ENCODE data around the gene DAPK2.
A peak's percentile ranks its signal among the peaks of the same experiment; 100 is the strongest.
"Not testable (repeated sequence)": the region's sequence is repeated elsewhere in the genome, so short reads cannot be mapped to it uniquely, and the experiment has no call there.

Gene DAPK2

DNA sequence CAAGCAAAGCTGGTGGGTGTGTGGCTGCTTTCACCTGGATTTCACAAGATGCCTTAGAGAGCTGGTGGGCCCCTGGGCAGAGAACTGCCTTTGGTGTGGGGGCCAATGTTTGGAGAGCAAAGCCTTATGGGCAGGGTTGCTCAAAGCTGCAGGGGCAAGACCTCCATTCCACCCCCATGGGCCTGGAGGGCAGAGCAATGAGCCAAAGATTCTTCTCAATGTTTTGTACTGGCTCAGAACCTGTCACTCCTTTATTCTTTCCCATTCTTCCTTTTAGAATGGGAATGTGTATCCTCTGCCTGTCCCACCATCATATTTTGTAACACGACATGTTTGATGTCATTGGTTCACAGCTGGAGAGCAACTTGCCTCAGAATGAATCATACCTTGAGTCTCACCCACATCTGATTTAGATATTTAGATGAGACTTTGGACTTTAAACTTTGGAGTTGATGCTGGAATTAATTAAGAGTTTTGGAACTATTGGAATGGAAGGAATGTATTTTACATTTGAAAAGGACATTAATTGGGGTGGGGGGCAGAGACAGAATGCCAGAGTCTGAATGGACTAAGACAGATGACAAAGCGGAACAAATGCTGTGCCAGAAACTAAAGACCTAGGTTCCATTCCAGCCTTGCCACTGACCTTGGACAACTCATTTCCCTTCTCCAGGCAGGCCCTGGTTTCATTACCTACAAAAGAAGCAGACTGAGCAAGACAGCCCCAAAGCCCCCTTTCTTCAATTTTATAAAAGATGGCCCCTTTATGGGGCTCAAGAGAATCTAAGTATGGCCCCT, 72.9 kb downstream of the DAPK2 start:
- DNase-seq (ENCODE audit: low spot score) = no peak

DNA sequence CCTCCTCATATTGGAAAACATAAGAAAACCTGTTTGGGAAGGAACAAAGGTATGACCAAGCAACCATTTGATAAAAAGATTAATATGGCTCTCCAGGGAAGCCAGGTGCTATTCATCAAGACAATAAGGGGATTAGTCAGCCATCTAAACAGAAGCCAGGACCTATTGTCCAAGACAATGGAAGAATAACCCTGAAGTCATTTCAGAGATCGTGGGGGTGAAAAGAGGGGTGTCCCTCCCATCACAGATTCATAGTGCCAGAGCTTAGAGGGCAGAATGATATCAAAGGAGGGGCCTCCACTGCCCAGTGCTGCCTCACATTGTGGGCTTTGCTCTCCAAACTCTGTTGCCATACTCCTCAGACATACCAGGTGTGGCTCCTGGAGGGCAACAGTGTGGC, 73.5 kb downstream of the DAPK2 start:
- no peak for DNase-seq (ENCODE audit: low spot score)

DNA sequence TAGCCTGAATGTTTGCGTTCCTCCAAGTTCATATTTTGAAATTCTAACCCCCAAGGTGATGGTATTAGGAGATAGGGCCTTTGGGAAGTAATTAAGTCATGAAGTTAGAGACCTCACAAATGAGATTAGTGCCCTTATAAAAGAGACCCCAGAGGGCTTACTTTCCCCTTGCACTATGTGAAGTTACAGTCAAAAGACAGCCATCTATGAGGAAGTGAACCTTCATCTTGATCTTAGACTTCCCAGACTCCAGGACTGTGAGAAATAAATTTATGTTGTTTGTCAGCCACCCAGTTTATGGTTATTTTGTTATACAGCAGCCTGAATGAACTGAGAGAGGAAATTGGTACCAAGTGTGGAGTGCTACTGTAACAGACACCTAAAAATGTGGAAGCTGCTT, 74.4 kb downstream of the DAPK2 start:
- DNase-seq (ENCODE audit: low spot score) = no peak

DNA sequence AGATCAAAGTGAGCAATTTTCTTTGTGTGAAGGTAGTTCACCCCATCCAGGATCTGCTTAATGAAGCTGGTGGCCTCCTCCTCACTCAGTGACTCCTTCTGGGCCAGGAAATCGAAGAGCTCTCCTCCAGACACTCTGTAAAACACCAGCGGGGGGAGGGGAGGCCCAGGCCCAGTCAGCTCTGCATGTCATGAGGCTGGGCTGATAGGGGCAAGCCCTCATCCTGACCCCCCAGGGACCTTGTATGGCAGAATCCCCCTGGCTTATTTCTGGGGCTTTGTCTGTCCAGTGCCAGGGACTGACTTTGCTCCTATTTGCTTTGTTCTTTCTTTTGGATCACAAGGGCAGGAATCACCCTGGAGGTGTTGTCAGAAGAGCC, 74.9 kb downstream of the DAPK2 start:
- DNase-seq (ENCODE audit: low spot score) = peak; percentile 36

DNA sequence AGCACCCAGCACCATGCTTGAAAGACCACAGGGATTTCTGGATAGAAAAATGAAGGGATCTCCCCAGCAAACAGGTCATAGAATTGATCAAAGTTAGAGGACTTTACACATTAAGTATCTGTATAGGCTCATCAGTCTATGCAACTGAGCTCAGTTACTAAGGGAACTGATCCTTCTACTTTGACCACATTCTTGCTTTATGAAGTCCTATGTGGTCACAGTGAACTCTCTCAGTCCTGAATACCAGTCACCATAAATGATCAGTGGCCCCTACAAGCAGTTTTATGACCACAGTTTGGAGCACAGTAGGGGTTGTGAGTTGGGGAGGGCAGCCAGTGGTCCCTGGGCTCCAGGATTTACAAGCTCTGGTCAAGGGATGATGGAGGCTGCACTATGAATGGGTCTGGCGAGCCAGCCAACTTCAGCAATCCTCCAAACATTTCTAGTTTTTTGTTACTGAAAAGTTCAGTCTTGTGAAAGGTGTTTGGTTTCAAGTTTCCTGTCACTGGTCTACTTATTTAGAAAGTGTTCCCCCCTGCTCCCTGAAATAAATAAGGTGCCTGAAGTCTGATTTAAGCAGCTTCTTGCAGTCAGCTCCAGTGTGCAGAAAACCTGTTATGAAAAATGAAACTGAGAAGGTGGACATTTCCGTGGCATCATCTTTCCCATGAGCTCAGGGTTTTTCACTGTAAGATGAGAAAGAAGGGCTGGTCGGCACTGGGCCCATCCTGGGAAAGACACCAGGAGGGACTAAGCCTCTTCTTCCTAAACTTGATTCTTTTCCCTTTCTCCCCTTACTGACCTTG, 75.5 kb downstream of the DAPK2 start:
- DNase-seq (ENCODE audit: low spot score) = no peak

DNA sequence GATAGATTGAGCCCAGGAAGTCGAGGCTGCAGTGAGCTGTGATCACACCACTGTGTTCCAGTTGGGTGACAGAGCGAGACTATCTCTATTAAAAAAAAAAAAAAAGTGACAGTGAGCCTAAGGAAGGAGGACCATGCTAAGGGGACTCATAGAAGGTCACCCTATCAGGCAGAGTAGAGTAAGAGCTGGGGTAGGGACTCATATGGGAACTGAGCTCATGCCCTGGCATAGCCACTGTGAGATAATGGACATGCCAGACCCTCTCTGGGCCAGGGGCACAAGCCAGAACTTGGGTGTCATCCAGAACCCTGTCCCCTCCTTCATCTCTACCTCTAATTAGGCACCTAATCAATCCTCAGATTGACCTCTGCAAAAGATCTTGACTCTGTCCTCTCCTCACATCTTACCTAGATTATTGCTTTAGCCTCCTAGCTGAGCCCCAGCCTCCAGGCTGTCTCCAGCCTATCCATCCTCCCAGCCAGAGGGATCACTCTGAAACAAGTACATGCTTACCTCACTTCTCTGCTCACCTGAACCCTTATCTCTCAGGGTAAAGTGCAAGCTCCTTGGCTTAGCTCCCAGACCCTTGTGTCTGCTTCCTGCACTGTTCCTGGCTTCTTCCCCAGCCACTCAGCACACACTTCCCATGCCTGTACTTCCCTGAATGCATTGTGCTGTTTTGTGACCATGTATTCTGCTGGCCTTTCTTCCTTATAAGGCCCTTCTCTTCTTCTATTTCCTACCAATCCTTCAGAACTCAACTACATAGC, 76.4 kb downstream of the DAPK2 start:
- DNase-seq (ENCODE audit: low spot score) = no peak

DNA sequence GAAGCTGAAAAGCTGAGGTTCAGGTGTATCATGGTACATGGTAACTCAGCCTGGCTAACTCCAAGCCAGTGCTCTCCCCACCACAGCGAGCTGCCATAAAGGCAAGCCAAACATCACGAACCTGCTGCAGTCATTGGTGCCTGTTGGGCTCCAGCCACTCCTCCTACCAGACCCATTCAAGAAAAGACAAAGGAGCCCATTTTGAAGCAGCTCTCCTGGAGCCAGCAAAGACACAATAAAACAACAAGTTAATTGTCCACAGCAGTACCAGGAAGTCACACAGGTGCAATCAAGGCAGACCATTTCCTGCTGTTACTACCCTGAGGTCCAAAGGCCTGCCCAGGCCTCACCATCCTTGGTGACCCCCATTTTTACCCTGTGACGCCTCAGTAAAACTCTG, 77.6 kb downstream of the DAPK2 start:
- DNase-seq (ENCODE audit: low spot score) = no peak

DNA sequence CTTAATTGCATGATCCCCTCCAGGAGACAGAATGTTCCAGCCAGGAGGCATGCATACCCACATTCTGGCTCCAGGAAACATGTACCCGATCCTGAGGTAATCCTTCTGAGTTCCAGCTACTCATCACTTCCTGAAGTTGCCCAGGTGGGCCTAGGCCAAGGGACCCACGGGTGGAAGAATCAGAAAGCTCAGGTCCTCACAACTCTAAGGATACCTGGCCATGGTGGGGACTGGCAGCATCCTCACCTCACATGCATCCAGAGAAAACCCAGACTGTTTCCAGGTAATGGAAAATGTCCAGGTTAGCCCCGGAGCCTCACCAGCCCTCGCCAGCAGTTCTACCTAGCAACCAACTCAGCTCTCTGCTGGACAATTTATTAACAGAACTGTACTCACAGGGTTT, 78.2 kb downstream of the DAPK2 start:
- no peak for DNase-seq (ENCODE audit: low spot score)

DNA sequence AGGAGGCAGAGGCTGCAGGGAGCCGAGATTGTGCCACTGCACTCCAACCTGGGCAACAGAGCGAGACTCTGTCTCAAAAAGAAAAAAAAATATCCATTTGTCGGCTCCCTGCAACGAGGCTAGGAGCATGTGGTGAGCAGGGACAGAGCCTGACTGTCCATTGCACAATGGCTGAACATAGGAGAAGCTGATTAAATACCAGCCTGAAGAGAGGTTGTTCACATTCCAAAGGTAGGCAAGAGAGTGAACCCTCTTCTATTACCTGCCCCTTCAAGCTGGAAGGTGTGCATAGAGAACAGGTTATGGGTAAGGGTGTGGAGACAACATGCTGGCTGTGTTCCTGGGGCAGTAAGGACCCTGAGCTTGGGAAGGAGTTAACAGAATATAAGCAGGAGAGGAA, 78.7 kb downstream of the DAPK2 start:
- no peak for DNase-seq (ENCODE audit: low spot score)

DNA sequence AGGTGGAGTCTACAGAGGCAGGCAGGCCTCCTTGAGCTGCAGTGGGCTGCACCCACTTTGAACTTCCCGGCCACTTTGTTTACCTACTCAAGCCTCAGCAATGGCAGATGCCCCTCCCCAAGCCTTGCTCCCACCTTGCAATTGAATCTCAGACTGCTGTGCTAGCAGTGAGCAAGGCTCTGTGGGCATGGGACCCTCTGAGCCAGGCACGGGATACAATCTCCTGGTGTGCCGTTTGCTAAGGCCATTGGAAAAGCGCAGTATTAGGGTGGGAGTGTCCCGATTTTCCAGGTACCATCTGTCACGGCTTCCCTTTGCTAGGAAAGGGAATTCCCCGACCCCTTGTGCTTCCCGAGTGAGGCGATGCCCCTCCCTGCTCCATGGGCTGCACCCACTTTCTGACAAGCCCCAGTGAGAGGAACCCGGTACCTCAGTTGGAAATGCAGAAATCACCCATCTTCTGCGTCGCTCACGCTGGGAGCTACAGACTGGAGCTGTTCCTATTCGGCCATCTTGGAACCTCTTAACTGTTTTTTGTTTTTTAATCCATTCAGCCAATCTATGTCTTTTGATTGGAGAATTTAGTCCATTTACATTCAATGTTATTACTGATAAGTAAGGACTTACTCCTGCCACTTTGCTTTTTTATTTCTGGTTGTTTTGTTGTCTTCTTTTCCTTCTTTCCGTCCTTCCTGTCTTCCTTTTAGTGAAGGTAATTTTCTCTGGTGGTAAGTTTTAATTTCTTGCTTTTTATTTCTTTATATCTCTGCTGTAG, 83.2 kb downstream of the DAPK2 start:
- DNase-seq (ENCODE audit: low spot score) = not testable (repeated sequence)

DNA sequence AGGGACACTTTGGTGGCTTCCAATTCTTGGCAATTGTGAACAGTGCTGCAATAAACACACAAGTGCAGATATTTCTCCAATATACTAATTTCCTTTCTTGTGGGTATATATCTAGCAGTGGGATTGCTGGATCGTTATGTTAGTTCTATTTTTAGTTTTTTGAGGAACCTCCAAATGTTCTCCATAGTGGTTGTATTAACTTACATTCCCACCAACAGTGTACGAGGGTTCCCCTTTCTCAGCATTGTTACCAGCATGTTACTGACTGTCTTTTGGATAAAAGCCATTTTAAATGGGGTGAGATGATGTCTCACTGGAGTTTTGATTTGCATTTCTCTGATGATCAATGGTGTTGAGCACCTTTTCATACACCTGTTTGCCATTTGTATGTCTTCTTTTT, 92.8 kb downstream of the DAPK2 start:
- DNase-seq (ENCODE audit: low spot score) = no peak

DNA sequence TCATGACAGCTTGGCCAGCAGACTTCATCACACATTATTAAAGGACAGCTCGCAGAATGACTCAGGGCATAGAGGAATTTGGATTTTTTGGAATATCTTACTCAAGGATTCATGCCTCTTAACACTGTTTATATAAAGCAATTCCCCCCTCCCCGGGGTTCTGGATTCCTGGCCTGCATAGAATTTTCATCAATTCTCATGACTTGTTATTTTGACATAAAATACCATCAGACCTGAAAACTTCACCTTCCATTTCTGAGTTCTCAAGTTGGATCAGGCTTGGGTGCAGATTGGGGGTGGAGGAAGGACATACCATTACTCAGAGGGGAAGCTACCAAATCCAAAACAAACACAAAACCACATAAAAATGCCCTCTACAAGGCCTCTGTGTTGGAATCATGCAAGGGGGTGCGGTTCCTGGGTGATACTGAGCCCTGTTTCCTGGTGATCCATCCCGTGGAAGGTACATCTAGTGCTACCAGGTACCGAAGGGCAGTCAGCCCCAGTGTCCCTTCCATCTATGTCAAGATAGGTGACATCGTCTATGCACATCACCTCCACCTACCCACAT, 95.3 kb downstream of the DAPK2 start:
- no peak for DNase-seq (ENCODE audit: low spot score)

DNA sequence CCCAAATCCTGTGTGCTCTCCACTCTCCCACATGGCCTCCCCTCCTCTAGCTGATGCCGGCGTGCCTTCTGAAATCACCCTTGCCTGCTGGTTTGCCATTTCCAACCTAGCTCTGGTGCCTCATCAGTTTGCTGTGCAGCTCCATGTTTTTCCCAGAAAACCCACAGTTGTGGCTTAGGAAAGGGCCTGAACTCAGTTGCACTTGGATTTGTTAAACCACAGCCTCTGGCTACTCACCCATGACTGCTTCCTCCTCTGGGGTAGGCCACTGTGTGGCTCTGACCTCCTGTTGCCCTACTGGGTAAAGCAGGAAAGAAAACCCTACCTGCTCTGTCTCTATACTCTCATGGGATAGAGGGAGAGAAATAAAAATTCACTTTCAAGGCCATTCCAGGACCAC, 97.3 kb downstream of the DAPK2 start:
- no peak for DNase-seq (ENCODE audit: low spot score)

DNA sequence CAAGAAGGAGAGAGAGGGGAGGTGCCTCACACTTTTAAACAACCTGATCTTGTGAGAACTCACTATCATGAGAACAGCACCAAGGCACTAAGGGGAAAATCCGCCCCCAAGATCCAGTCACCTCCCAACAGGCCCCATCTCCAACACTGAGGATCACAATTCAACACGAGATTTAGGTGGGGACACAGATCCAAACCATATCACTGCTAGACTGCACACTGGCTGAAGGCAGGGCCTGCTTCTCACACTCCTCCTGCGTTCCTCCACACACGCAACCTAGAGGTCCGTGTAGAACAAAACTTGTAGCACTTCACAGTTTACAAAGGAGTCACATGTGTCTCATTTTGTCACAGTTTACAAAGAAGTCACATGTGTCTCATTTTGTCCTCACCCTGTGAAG, 97.8 kb downstream of the DAPK2 start:
- no peak for DNase-seq (ENCODE audit: low spot score)

DNA sequence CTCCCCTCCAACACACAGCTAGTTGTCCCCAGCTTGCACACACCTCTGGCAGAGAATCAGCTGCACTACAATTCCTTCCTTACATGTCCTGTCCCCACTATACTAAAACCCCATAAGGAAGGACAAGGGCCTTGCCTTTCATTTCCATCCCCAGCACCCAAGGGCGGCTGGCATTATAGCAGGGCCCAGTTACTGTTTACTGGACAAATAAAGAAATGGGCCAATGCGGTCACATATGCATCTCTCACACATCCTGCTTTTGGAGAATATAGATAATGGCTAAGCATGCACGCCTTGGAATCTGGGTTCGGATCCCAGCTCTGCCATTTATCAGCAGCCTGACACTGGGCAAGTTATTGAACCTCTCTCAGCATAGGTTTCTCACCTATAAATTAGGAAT, 99.1 kb downstream of the DAPK2 start:
- DNase-seq (ENCODE audit: low spot score) = no peak

DNA sequence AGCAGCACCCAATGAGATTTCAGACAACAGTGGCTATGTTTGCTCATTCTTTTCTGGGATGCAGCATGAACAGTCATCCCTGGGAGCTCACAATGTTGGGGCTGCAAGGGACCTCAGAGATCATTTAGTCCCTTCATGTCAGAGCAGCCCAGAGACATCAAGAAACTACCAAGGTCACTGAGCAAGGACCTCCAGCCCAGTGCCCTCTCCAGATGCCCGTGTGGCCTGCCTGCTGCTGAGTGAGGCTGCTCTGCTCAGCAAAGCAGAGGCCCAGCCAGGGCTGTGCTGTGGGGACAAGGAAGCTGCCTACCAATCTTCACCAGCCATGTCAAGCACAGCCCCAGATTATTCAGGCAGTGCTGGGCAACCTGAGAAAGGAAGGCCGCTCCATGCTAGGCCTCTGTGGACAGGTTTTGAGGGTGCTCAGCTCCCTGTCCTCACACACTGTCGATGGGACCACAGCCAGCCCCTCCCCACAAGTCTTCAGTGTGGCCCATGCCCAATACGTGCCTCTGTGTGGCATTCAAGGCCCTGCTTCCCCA, 99.7 kb downstream of the DAPK2 start:
- no peak for DNase-seq (ENCODE audit: low spot score)

DNA sequence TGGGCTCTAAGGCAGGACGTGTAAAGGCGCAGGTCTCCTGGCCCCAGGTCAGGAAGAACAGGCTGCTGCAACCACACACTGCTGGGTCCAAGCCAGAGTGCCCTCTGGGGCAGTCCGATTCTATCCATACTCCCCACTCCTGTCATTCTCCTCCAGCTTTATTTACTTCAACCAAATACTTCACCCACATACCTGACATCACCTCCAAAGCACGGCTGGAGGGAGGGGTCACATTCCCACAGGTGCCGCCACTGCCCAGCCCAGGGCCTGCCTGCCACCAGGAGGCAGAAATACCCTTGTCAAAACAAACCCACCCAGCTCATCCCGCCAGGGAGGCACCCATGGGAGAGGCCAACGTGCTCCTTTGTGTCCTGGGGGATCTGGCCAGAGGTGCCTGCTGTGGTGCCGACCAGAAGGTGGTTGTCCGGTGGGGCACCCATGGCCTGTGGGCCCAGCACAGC, 100.4 kb downstream of the DAPK2 start:
- DNase-seq (ENCODE audit: low spot score) = no peak

DNA sequence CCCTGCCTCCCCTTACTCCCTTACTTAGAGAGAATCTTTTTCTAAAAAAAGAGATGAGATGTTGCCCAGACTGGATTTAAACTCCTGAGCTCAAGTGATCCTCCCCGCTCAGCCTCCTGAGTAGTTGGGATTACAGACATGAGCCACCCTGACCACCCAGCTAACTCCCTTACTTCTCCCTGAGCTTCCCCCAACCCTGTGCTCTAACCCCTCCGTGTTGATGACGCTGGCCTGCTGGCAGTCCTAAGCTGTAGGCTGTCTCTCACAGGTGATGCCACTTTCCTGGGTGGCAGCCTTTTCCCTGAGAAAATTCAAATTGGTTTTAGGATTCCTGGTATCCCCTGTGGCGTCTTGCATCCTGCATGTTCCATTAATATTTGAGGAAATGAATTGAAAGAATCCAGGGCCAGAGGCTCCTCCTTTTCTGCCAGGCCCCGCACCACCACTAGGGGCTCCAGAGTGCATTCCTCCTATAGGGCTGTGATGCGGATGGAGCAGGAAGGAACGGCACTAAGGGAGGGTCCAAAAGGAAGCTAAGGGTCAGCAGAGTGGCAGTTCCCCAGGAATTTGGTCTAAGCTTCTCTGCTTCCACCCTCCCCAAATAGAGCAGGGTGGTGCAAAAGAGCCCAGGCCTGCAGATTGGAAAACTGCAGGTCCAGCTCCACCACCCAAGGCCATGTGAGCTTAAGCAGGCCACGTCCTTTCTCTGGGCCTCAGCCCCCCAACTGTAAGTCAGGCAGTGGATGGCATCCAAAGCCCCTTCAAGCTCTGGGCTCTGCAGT, 101.1 kb downstream of the DAPK2 start:
- DNase-seq (ENCODE audit: low spot score) = peak; percentile 59

DNA sequence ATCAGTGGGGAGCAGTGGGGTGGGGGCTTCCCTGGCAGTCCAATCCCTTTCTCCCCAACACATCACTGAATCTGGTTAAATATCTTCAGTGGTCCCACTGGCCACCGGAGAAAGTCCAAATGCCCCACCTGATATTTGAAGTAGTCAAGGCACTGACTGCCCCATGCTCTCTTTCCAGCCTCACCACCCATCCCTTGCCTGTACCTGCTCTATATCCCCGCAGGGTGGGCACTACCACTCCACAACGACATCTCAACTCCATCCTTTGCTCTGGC, 101.7 kb downstream of the DAPK2 start:
- DNase-seq (ENCODE audit: low spot score) = no peak

DNA sequence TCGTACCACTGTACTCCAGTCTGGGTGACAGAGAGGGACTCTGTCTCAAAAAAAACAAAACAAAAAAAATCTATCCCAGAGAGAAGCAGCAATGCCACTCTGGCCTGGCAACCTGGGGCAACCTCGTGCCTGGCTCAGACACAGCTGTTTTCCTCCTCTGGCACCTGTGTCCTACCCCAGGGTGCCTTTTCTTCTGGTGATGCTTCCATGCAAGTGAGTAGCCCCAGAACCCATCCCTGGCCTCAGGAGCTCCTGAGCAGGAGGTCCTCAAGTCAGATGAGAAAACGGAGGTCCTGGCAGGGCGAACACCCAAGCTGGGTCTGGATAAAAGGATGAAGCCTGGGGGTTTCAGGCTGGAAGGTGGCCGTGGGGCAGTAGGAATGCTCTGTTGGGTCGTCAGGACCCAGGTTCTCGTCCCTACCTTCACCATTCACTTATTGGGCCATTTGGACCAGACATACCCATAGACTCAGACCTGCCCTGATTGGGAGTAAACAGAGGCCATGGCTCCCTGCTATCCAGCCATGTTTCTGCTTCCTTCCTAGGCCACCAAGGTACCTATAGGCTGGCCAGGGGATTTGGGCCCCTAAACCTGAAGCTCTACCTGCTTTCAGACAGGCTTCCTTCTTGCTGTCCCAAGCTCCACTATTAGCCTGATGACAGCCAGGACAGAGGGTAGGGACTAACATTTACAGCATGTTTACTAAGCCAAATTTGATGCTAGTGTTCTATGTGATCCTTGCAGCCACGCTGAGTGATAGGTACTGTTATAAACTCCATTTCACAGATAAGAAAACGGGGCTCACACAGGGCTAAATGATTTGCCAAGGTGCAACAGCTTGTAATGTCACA, 102.2 kb downstream of the DAPK2 start:
- DNase-seq (ENCODE audit: low spot score) = no peak
